ENCODE data around the gene TREML2. TPM values are rescaled to one million over a fixed set of nuclear protein-coding genes. Genes with fewer than 3 reads are reported as not detected.
"Not testable (repeated sequence)": the region's sequence is repeated elsewhere in the genome, so short reads cannot be mapped to it uniquely, and the experiment has no call there.

Gene TREML2
- polyA plus RNA-seq (ENCODE audit: insufficient read length in 3 of 3), result under 1 TPM; 0.04 to 0.16 (median 0.10) TPM

GRCh38 chr6:41200901-41201763, at the start of gene TREML2:
Gene TREML2 (minus strand): TSS chr6:41201149. CDS start chr6:41201008, 141 bp downstream.
- DNase-seq (ENCODE audit: low read depth in 3 of 3, low spot score in 2 of 3), result no peak

- DNase-seq (ENCODE audit: low read depth in 3 of 3, low spot score in 2 of 3), result no peak
Measured at GRCh38 chr6:41247882-41248705, 47.1 kb upstream of the TREML2 start.

- no peak for DNase-seq (ENCODE audit: low read depth in 3 of 3, low spot score in 2 of 3)
Measured at GRCh38 chr6:41247288-41247865, 46.4 kb upstream of the TREML2 start.

GRCh38 chr6:41246529-41246928, 45.6 kb upstream of the TREML2 start:
- not testable (repeated sequence) for DNase-seq (ENCODE audit: low read depth in 3 of 3, low spot score in 2 of 3)

GRCh38 chr6:41239467-41240159, 38.7 kb upstream of the TREML2 start:
- no peak for DNase-seq (ENCODE audit: low read depth in 3 of 3, low spot score in 2 of 3)

- DNase-seq (ENCODE audit: low read depth in 3 of 3, low spot score in 2 of 3), result no peak
Measured at GRCh38 chr6:41237128-41237527, 36.2 kb upstream of the TREML2 start.

GRCh38 chr6:41236276-41236675, 35.3 kb upstream of the TREML2 start:
- no peak for DNase-seq (ENCODE audit: low read depth in 3 of 3, low spot score in 2 of 3)

- no peak for DNase-seq (ENCODE audit: low read depth in 3 of 3, low spot score in 2 of 3)
Measured at GRCh38 chr6:41232667-41233066, 31.7 kb upstream of the TREML2 start.

- DNase-seq (ENCODE audit: low read depth in 3 of 3, low spot score in 2 of 3), result no peak
Measured at GRCh38 chr6:41231246-41231645, 30.3 kb upstream of the TREML2 start.

- DNase-seq (ENCODE audit: low read depth in 3 of 3, low spot score in 2 of 3), result no peak
Measured at GRCh38 chr6:41229721-41230120, 28.8 kb upstream of the TREML2 start.

GRCh38 chr6:41228616-41229015, 27.7 kb upstream of the TREML2 start:
- no peak for DNase-seq (ENCODE audit: low read depth in 3 of 3, low spot score in 2 of 3)

- no peak for DNase-seq (ENCODE audit: low read depth in 3 of 3, low spot score in 2 of 3)
Measured at GRCh38 chr6:41228096-41228495, 27.1 kb upstream of the TREML2 start, which contains the start of gene TREML4. Gene TREML4 (plus strand): TSS chr6:41228349. CDS start chr6:41228428, 79 bp downstream.

GRCh38 chr6:41226752-41227151, 25.8 kb upstream of the TREML2 start:
- DNase-seq (ENCODE audit: low read depth in 3 of 3, low spot score in 2 of 3), result peak in 2 of 3 donors; percentile 7 to 35

GRCh38 chr6:41224800-41225199, 23.9 kb upstream of the TREML2 start:
- no peak for DNase-seq (ENCODE audit: low read depth in 3 of 3, low spot score in 2 of 3)

GRCh38 chr6:41222513-41222912, 21.6 kb upstream of the TREML2 start:
- DNase-seq (ENCODE audit: low read depth in 3 of 3, low spot score in 2 of 3), result no peak

- DNase-seq (ENCODE audit: low read depth in 3 of 3, low spot score in 2 of 3), result no peak
Measured at GRCh38 chr6:41222045-41222444, 21.1 kb upstream of the TREML2 start.

GRCh38 chr6:41216616-41217015, 15.7 kb upstream of the TREML2 start:
- DNase-seq (ENCODE audit: low read depth in 3 of 3, low spot score in 2 of 3), result no peak

GRCh38 chr6:41215777-41216176, 14.8 kb upstream of the TREML2 start:
- DNase-seq (ENCODE audit: low read depth in 3 of 3, low spot score in 2 of 3), result no peak

GRCh38 chr6:41214559-41215238, 13.8 kb upstream of the TREML2 start:
- DNase-seq (ENCODE audit: low read depth in 3 of 3, low spot score in 2 of 3), result no peak
